ENCODE measurements around the gene GPC3. TPM values are rescaled to one million over a fixed set of nuclear protein-coding genes. Genes with fewer than 3 reads are reported as not detected.
"Not testable (repeated sequence)": the region's sequence is repeated elsewhere in the genome, so short reads cannot be mapped to it uniquely, and the experiment has no call there.

The GPC3 gene
- total RNA-seq, 4 donors from 2014 or later, result 1.4 to 5.8 (median 2.7) TPM

DNA sequence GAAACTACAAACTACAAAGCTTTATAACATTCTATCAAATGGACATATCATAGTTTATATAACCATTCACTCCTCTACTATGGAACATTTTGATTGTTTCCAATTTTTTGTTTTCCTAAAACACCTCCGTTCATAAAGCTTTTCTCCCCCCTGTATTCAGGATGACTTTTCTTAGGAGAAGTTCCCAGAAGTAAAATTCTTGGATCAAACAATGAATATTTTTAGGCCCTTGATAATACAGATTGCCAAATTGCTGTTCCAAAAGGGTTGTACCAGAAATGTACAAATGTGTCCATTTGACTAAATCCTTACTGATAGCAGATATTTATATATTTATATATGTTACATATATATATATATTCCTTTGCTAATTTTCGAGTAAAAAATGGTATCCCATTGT, 77.8 kb downstream of the GPC3 start:
- Histone ChIP-seq H3K27me3 (peaks cover 0 to 5% (median 0%) of the 10 kb centered on the region in 3 donors), H3K36me3 (no peaks in the 10 kb centered on the region), H3K9me3 (no peaks in the 10 kb centered on the region), H3K4me1 (no peaks in the 10 kb centered on the region), H3K4me3 (no peak overlapping the region), H3K27ac (no peak overlapping the region)
- in situ Hi-C loops (cut with MboI; ENCODE audit: low sequenced_read_pairs in 4 of 4) (no loop called here), intact Hi-C loops (cut with DNase I; ENCODE audit: low total_unique reads) (no loop called here)
- ATAC-seq (no peak), DNase-seq (no peak)
- TF ChIP-seq, protein P1, sequence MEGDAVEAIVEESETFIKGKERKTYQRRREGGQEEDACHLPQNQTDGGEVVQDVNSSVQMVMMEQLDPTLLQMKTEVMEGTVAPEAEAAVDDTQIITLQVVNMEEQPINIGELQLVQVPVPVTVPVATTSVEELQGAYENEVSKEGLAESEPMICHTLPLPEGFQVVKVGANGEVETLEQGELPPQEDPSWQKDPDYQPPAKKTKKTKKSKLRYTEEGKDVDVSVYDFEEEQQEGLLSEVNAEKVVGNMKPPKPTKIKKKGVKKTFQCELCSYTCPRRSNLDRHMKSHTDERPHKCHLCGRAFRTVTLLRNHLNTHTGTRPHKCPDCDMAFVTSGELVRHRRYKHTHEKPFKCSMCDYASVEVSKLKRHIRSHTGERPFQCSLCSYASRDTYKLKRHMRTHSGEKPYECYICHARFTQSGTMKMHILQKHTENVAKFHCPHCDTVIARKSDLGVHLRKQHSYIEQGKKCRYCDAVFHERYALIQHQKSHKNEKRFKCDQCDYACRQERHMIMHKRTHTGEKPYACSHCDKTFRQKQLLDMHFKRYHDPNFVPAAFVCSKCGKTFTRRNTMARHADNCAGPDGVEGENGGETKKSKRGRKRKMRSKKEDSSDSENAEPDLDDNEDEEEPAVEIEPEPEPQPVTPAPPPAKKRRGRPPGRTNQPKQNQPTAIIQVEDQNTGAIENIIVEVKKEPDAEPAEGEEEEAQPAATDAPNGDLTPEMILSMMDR (IDR thresholded peaks at IDR 0.05 in 4 of 5, conservative IDR thresholded peaks at IDR 0.05 in 1 of 5), result no peak
- no peak for TF ChIP-seq POLR2A (IDR thresholded peaks at IDR 0.05)

DNA sequence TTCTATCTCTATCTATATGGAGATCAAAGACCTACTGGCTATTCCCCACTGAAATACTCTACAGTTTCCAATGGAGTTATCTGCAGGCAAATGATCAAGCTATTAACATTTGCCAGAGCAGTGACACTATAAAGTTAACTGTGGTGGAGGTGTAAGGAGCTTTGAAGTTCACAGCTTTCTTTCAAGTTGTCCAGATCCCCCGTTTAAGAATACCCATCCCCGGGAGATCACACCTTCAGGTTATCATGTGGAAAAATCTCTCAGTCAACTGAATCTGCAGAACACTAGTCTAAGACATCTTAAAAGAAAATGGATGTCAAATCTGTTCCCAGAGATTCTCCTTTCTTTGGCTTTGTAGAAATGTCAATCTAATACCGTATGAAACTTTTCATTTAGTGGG, 80.1 kb downstream of the GPC3 start:
- ATAC-seq (no peak), DNase-seq (no peak)
- no peak for TF ChIP-seq POLR2A (IDR thresholded peaks at IDR 0.05)
- TF ChIP-seq, protein P1 (IDR thresholded peaks at IDR 0.05 in 4 of 5, conservative IDR thresholded peaks at IDR 0.05 in 1 of 5), result no peak
- Histone ChIP-seq H3K27ac (no peak overlapping the region), H3K9me3 (no peaks in the 10 kb centered on the region), H3K4me1 (no peaks in the 10 kb centered on the region), H3K4me3 (no peak overlapping the region), H3K36me3 (no peaks in the 10 kb centered on the region), H3K27me3 (peaks cover 0 to 5% (median 0%) of the 10 kb centered on the region in 3 donors)
- in situ Hi-C loops (cut with MboI; ENCODE audit: low sequenced_read_pairs in 4 of 4) (no loop called here), intact Hi-C loops (cut with DNase I; ENCODE audit: low total_unique reads) (no loop called here)

DNA sequence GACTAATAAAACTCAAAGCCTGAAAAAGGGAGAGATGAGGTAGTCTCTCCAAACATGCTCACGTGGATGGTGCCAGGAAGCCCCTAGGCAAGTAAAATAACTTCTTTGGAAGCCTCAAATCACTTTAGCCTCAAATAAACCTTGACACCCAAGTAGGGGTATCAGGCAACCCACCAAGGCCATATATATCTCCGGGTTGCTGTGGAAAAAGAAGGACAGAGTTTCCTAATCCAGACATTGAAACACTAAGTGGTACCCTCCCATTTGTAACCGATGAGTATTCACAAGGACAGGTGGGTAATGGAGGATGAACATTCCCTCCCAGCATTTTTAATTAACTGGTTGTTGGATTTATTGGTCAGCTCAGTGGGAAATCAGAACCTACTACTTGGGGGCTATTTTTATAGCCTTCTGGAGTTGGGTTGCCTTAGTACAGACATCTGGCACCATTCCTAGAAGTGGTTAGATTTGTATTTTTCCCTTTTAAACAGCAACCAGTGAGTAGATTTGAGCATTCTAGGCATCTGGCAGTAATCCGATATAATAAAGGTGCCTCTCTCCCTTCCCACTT, 87.7 kb downstream of the GPC3 start:
- H3K36me3 ChIP-seq, result no peaks in the 10 kb centered on the region
- intact Hi-C loops (cut with DNase I; ENCODE audit: low total_unique reads), result no loop called here
- ATAC-seq, result no peak
- H3K27ac ChIP-seq, result no peak overlapping the region
- no peaks in the 10 kb centered on the region for H3K27me3 ChIP-seq
- H3K4me1 ChIP-seq, result no peaks in the 10 kb centered on the region
- no peaks in the 10 kb centered on the region for H3K9me3 ChIP-seq
- H3K4me3 ChIP-seq, result no peak overlapping the region
- TF ChIP-seq, protein P1 (IDR thresholded peaks at IDR 0.05 in 4 of 5, conservative IDR thresholded peaks at IDR 0.05 in 1 of 5), result no peak
- TF ChIP-seq POLR2A (IDR thresholded peaks at IDR 0.05), result no peak
- in situ Hi-C loops (cut with MboI; ENCODE audit: low sequenced_read_pairs in 4 of 4), result no loop called here
- no peak for DNase-seq

DNA sequence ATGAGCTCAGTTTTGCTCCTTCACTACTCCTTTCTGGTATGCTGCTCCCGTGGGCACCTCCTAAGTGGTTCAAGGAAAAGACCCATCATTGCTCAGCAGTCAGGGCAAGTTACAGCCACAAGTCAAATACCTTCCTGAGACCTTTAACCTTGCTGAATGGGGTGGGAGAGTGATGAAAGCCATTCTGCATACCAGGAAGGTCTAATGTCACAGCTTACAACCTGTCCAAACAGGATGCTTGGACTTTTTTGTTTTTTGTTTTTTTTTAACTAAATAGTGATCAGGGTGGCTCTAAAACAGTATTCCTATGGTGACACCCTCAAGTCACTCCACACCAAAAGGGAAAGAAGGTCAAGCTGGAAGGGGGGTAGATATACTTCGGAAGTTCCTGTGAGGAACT, 93.1 kb downstream of the GPC3 start:
- intact Hi-C loops (cut with DNase I; ENCODE audit: low total_unique reads) (no loop called here), in situ Hi-C loops (cut with MboI; ENCODE audit: low sequenced_read_pairs in 4 of 4) (no loop called here)
- TF ChIP-seq POLR2A (IDR thresholded peaks at IDR 0.05), result no peak
- TF ChIP-seq, protein P1 (IDR thresholded peaks at IDR 0.05 in 4 of 5, conservative IDR thresholded peaks at IDR 0.05 in 1 of 5), result no peak
- H3K9me3 ChIP-seq, result no peaks in the 10 kb centered on the region
- H3K36me3 ChIP-seq, result no peaks in the 10 kb centered on the region
- H3K4me1 ChIP-seq, result no peaks in the 10 kb centered on the region
- H3K4me3 ChIP-seq, result no peak overlapping the region
- H3K27me3 ChIP-seq, result no peaks in the 10 kb centered on the region
- no peak overlapping the region for H3K27ac ChIP-seq
- ATAC-seq (no peak), DNase-seq (no peak)

DNA sequence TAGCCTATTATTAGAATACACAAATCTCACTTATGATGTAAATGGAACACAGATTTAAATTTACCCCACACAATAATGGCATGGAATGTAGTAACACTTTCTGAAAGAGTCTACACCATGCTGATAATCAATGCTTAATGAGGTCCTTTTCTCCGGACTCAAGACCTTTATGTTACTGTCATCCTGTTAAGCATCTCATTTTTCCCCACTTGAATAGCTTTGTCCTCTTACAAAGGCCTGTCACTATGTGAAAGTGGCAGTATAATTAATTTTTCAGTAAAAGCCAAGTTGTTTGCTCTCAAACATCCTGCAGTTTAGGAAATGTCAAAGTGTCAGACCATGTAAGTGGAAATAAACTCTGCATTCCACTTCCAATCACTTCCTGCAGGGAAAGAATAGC, 96.4 kb downstream of the GPC3 start:
- no peak overlapping the region for H3K4me3 ChIP-seq
- H3K27me3 ChIP-seq, result no peaks in the 10 kb centered on the region
- H3K27ac ChIP-seq, result no peak overlapping the region
- no peaks in the 10 kb centered on the region for H3K36me3 ChIP-seq
- no peaks in the 10 kb centered on the region for H3K4me1 ChIP-seq
- intact Hi-C loops (cut with DNase I; ENCODE audit: low total_unique reads) (no loop called here), in situ Hi-C loops (cut with MboI; ENCODE audit: low sequenced_read_pairs in 4 of 4) (no loop called here)
- no peaks in the 10 kb centered on the region for H3K9me3 ChIP-seq
- TF ChIP-seq, protein P1 (IDR thresholded peaks at IDR 0.05 in 4 of 5, conservative IDR thresholded peaks at IDR 0.05 in 1 of 5), result no peak
- TF ChIP-seq POLR2A (IDR thresholded peaks at IDR 0.05), result no peak
- DNase-seq, result no peak
- ATAC-seq, result no peak

DNA sequence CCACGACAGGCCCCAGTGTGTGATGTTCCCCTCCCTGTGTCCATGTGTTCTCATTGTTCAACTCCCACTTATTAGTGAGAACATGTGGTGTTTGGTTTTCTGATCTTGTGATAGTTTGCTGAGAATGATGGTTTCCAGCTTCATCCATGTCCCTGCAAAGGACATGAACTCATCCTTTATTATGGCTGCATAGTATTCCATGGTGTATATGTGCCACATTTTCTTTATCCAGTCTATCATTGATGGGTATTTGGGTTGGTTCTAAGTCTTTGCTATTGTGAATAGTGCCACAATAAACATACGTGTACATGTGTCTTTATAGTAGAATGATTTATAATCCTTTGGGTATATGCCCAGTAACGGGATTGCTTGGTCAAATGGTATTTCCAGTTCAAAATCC, 97.3 kb downstream of the GPC3 start:
- H3K27me3 ChIP-seq; H3K27ac ChIP-seq; H3K9me3 ChIP-seq; DNase-seq; H3K36me3 ChIP-seq; intact Hi-C loops (cut with DNase I; ENCODE audit: low total_unique reads); ATAC-seq; in situ Hi-C loops (cut with MboI; ENCODE audit: low sequenced_read_pairs in 4 of 4); H3K4me1 ChIP-seq; H3K4me3 ChIP-seq: not testable (repeated sequence)
